Neutrophil (primary cell): ENCODE data around the gene TRAPPC6A.

ENCODE experiments used
- H3K27ac ChIP-seq: fragments of 200-600 bp; sonication (generic); 2 replicates; pipeline ENCODE4 v1.5.1; 2016; ENCODE audit warnings: mild to moderate bottlenecking, moderate library complexity
- H3K27me3 ChIP-seq: fragments of 200-600 bp; sonication (generic); 2 replicates; pipeline ENCODE4 v1.6.0; 2016; ENCODE audit warnings: mild to moderate bottlenecking
- H3K36me3 ChIP-seq: fragments of 200-600 bp; sonication (generic); 2 replicates; pipeline ENCODE4 v1.5.1; 2017
- H3K4me1 ChIP-seq, 2 experiments: fragments of 200-600 bp in 1 of 2; sonication (generic) in 1 of 2; 1 replicate in 1 of 2; 2 replicates in 1 of 2; pipeline versions ENCODE4 v1.5.1 to v1.6.1; 2013 to 2016; ENCODE audit warnings: low read depth in 1 of 2, low read length in 1 of 2, mild to moderate bottlenecking in 1 of 2, moderate library complexity in 1 of 2; ENCODE audit not compliant: control insufficient read depth in 1 of 2, insufficient read depth in 1 of 2
- H3K4me3 ChIP-seq, 2 experiments: fragments of 200-600 bp in 1 of 2; sonication (generic) in 1 of 2; 1 replicate in 1 of 2; 2 replicates in 1 of 2; pipeline ENCODE4 v1.5.1; 2013 to 2016; ENCODE audit warnings: low read depth in 1 of 2, low read length in 1 of 2, mild to moderate bottlenecking in 1 of 2, moderate library complexity in 1 of 2
- H3K9me3 ChIP-seq: fragments of 200-600 bp; sonication (generic); 2 replicates; pipeline ENCODE4 v1.5.1; 2016
- TF ChIP-seq, protein P1 (sequence below): fragments of 200-600 bp; sonication (generic); IDR thresholded peaks from 2 replicates; pipeline ENCODE4 v1.5.1; 2016; ENCODE audit warnings: antibody characterized with exemption

The TRAPPC6A gene

DNA sequence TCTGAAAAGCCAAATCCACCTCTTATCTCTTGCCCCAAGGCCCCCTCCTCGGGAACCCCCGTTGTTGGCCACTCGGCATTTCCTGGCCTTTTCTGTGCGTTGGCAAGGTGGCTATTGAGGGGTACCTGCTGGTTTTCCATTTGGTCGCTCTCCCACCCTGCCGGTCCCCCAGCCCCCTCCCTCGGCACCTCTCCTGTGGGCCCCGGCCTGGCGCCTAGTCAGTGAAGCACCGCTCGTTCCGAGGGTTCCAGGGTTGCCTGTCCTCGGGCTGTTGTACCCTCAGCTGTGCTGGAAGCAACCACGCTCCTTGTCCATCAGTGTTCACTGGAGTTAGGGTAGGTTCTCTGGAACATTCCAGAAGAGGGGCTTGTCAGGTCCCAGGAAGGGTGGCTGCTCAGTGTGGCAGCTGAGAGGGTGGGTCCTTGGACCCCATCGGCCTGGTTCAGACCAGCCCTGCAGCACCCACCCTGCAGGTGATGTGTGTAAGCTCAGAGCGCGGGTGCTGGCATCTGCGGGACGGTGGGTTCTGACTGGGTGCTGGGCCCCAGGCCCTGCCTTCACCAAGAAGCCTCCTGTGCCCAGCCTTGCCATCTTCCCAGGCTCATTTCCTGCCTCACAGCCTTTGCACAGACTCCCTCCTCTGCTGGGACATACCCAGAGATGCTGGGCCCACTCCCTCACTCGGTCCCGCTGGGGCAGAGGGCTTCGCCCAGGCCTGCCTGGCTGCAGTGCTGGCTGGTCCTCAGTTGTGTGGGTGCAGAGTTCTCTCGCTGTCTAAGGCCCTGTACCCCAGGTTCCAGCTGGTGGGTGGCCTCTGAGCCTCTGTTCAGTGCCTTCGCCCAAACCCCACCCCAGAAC is 38.5 kb downstream of the TRAPPC6A start:
- peaks cover 32% of the 10 kb centered on the region for H3K36me3 ChIP-seq
- H3K4me1 ChIP-seq, result no peaks in the 10 kb centered on the region
- H3K9me3 ChIP-seq, result no peaks in the 10 kb centered on the region
- TF ChIP-seq, protein P1, sequence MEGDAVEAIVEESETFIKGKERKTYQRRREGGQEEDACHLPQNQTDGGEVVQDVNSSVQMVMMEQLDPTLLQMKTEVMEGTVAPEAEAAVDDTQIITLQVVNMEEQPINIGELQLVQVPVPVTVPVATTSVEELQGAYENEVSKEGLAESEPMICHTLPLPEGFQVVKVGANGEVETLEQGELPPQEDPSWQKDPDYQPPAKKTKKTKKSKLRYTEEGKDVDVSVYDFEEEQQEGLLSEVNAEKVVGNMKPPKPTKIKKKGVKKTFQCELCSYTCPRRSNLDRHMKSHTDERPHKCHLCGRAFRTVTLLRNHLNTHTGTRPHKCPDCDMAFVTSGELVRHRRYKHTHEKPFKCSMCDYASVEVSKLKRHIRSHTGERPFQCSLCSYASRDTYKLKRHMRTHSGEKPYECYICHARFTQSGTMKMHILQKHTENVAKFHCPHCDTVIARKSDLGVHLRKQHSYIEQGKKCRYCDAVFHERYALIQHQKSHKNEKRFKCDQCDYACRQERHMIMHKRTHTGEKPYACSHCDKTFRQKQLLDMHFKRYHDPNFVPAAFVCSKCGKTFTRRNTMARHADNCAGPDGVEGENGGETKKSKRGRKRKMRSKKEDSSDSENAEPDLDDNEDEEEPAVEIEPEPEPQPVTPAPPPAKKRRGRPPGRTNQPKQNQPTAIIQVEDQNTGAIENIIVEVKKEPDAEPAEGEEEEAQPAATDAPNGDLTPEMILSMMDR, result no peak
- no peaks in the 10 kb centered on the region for H3K27me3 ChIP-seq
- H3K27ac ChIP-seq, result no peak overlapping the region
- no peak overlapping the region for H3K4me3 ChIP-seq

DNA sequence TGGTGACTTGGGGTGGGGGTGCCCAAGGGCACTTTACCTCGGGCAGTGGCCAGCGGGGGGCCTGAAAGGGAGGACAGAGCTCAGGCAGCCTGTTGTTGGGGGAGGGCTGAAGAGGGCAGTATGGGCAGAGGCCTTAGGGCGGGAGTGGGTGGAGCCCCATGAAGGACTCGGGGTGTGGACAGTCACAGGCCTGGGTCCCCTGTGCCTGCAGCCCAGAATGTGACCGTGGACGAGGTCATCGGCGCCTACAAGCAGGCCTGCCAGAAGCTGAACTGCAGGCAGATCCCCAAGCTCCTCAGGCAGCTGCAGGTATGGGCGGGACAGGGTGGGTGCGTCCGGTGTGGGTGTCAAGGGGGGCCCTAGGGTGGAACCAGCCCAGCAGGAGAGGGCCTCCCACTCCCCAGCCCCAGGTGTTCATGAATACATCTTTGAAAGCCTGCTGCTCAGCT is 39.7 kb downstream of the TRAPPC6A start:
- Histone ChIP-seq H3K27me3 (no peaks in the 10 kb centered on the region), H3K27ac (no peak overlapping the region), H3K9me3 (no peaks in the 10 kb centered on the region), H3K4me1 (no peaks in the 10 kb centered on the region), H3K4me3 (no peak overlapping the region), H3K36me3 (peaks cover 31% of the 10 kb centered on the region)
- TF ChIP-seq, protein P1, result no peak

DNA sequence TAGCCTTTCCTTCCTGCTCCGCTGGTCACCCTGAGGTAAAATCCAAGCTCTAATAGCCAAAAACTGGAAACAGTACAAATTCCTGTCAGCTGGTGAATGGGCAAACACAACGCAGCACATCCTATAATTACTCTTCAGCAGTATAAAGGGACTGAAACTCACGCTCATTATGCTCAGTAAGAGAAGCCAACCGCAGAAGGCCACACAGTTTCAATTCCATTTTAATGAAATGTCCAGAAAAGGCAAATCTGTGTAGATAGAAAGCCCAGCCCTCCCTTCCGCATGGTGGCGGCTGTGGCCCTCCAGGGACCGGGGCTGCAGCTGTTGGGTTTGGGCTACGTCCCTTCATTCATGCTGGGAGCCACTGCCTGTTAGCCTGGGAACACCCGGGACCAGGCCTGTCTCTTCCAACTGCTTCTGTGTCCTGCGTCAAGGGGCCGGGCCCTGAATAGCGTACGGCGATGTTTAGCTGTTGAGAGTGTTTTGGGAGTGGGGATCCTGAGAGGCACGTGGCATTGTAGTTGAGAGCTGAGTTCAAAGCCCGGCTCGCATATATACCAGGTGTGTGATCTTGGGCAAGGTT is 40.8 kb downstream of the TRAPPC6A start:
- H3K27ac ChIP-seq, result no peak overlapping the region
- H3K4me3 ChIP-seq, result no peak overlapping the region
- H3K9me3 ChIP-seq, result no peaks in the 10 kb centered on the region
- H3K4me1 ChIP-seq, result no peaks in the 10 kb centered on the region
- H3K36me3 ChIP-seq, result peaks cover 20% of the 10 kb centered on the region
- H3K27me3 ChIP-seq, result no peaks in the 10 kb centered on the region
- TF ChIP-seq, protein P1, result no peak

DNA sequence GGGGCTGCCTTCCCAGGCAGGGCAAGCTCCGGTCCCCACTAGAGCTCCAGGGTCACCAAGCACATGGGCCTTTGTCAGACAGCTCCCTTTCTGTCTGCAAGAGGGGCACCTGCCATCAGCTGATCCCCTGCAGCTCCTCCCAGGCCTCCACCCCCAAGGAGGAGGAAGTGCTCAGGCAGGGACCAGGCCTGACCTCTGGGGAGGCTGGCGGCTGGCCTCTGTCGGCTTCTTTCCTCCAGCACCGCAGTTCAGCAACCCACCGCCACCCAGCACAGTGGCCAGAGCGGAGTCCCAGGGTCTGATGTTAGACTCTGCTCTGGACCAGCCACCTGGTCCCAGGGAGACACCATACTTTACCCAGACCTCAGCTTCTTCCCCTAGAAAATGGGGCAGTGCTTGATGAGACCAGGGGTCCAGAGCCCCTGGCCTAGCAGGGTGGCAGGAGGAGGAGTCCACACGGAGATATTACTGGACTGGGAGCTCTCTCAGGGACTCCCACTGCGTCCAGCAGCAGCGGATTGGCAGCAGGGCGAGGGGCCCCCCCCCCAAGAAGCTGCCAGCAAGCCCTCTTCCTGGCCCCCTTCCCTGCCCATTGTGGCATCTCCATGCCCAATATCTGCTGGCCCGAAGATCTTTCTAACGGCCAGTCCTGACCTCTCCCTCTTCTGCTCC is 41.4 kb downstream of the TRAPPC6A start:
- H3K4me3 ChIP-seq, result no peak overlapping the region
- no peak overlapping the region for H3K27ac ChIP-seq
- no peaks in the 10 kb centered on the region for H3K9me3 ChIP-seq
- no peaks in the 10 kb centered on the region for H3K4me1 ChIP-seq
- TF ChIP-seq, protein P1, result no peak
- no peaks in the 10 kb centered on the region for H3K27me3 ChIP-seq
- peaks cover 14% of the 10 kb centered on the region for H3K36me3 ChIP-seq

DNA sequence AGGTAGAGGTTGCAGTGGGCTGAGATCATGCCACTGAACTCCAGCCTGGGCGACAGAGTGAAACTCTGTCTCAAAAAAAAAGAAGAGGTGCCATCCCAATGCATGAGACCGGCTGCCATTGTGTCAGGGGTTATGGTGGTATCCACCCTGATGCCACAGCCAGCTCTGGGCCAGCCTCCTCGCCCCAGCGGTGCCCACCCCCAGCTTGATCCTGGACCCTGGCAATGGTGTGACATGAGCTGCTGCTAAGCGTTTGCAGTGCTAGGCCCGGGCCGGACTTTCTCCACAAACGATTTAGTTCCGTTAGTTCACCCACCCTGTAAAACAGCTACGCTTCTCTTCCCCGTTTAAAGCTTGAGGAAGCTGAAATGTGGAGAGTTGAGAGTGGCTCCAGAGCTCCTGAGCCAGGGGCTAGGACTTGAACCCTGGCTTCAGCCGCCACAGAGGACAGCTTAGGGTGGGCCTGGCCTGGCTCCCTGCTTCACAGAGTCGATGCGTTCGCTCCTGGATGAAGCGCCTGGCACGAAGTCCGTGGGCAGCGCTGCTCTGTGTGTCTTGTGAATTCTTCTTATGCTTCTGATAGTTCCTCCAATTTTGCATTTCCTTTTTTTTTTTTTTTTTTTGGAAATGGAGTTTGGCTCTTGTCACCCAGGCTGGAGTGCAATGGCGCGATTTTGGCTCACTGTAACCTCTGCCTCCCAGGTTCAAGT is 42.7 kb downstream of the TRAPPC6A start:
- Histone ChIP-seq H3K4me3 (no peak overlapping the region), H3K4me1 (no peaks in the 10 kb centered on the region), H3K27ac (no peak overlapping the region), H3K9me3 (no peaks in the 10 kb centered on the region), H3K27me3 (no peaks in the 10 kb centered on the region), H3K36me3 (peaks cover under 1% of the 10 kb centered on the region)
- TF ChIP-seq, protein P1, result no peak
